IMR-90 (cell line): ENCODE measurements around the gene AUTS2.

ENCODE experiments used
- BHLHE40 ChIP-seq: fragments of 150-350 bp; IDR thresholded peaks from 2 replicates; pipeline ENCODE4 v1.6.1; 2016; ENCODE audit warnings: mild to moderate bottlenecking, low read depth, low read length
- CEBPB ChIP-seq: IDR thresholded peaks from 2 replicates; pipeline ENCODE4 v1.6.1; 2012; ENCODE audit warnings: low read depth, low read length, improper control_type of control experiment
- MAFK ChIP-seq: IDR thresholded peaks from 2 replicates; pipeline ENCODE4 v1.6.1; 2012; ENCODE audit warnings: low read depth, low read length, improper control_type of control experiment
- MXI1 ChIP-seq: IDR thresholded peaks from 2 replicates; pipeline ENCODE4 v1.6.1; 2012; ENCODE audit warnings: low read depth, mild to moderate bottlenecking, low read length, moderate library complexity, borderline replicate concordance
- POLR2A ChIP-seq: IDR thresholded peaks from 2 replicates; pipeline ENCODE4 v1.6.1; 2012; ENCODE audit warnings: mild to moderate bottlenecking, low read depth, low read length
- RAD21 ChIP-seq: IDR thresholded peaks from 2 replicates; pipeline ENCODE4 v1.6.1; 2012; ENCODE audit warnings: low read length, improper control_type of control experiment
- RCOR1 ChIP-seq: IDR thresholded peaks from 2 replicates; pipeline ENCODE4 v1.6.1; 2012; ENCODE audit warnings: mild to moderate bottlenecking, low read length, improper control_type of control experiment; ENCODE audit not compliant: insufficient replicate concordance
- RFX5 ChIP-seq: IDR thresholded peaks from 2 replicates; pipeline ENCODE4 v1.8.0; 2012; ENCODE audit warnings: low read depth, mild to moderate bottlenecking, low read length, moderate library complexity
- USF2 ChIP-seq: fragments of 150-350 bp; IDR thresholded peaks from 2 replicates; pipeline ENCODE4 v1.6.1; 2017; ENCODE audit warnings: mild to moderate bottlenecking, antibody characterized with exemption, low read length, low read depth
- TF ChIP-seq, protein P1 (sequence below): conservative IDR thresholded peaks from 2 replicates; pipeline ENCODE4 v1.5.1; 2012; ENCODE audit warnings: mild to moderate bottlenecking, low read depth, low read length, improper control_type of control experiment
- TF ChIP-seq, protein P2 (sequence below): fragments of 150-350 bp; IDR thresholded peaks from 2 replicates; pipeline ENCODE4 v1.6.1; 2016; ENCODE audit warnings: low read depth, mild to moderate bottlenecking, low read length, moderate library complexity, borderline replicate concordance

- TF ChIP-seq MAFK (no peak), POLR2A (no peak), USF2 (no peak), RCOR1 (no peak), MXI1 (no peak), RFX5 (no peak), BHLHE40 (no peak), CEBPB (no peak), RAD21 (no peak)
- TF ChIP-seq, protein P1, sequence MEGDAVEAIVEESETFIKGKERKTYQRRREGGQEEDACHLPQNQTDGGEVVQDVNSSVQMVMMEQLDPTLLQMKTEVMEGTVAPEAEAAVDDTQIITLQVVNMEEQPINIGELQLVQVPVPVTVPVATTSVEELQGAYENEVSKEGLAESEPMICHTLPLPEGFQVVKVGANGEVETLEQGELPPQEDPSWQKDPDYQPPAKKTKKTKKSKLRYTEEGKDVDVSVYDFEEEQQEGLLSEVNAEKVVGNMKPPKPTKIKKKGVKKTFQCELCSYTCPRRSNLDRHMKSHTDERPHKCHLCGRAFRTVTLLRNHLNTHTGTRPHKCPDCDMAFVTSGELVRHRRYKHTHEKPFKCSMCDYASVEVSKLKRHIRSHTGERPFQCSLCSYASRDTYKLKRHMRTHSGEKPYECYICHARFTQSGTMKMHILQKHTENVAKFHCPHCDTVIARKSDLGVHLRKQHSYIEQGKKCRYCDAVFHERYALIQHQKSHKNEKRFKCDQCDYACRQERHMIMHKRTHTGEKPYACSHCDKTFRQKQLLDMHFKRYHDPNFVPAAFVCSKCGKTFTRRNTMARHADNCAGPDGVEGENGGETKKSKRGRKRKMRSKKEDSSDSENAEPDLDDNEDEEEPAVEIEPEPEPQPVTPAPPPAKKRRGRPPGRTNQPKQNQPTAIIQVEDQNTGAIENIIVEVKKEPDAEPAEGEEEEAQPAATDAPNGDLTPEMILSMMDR, result no peak
- TF ChIP-seq, protein P2, sequence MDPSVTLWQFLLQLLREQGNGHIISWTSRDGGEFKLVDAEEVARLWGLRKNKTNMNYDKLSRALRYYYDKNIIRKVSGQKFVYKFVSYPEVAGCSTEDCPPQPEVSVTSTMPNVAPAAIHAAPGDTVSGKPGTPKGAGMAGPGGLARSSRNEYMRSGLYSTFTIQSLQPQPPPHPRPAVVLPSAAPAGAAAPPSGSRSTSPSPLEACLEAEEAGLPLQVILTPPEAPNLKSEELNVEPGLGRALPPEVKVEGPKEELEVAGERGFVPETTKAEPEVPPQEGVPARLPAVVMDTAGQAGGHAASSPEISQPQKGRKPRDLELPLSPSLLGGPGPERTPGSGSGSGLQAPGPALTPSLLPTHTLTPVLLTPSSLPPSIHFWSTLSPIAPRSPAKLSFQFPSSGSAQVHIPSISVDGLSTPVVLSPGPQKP, result no peak
Observed at GRCh38 chr7:70701477-70701876, 1103.2 kb downstream of the AUTS2 start.
